HEK293 (cell line): ENCODE data around the gene BRMS1L.

Source experiments
- CTCF ChIA-PET: fragments of 350-600 bp; formaldehyde crosslinking; extraction: SDS; loops from one replicate; lab custom pipeline; 2021; ENCODE audit warnings: antibody characterized with exemption; lab: Yijun Ruan, JAX
- POLR2A ChIA-PET: fragments of 300-600 bp; formaldehyde crosslinking; extraction: SDS; loops from one replicate; lab custom pipeline; 2020; ENCODE audit warnings: antibody characterized with exemption, inconsistent platforms; lab: Yijun Ruan, JAX
- H3K27ac ChIP-seq: fragments of 200-500 bp; sonication (Bioruptor generic); 2 replicates; pipeline ENCODE4 v1.5.1; 2014; ENCODE audit warnings: low read depth, low read length, control low read depth, inconsistent platforms; ENCODE audit errors: extremely low read depth
- H3K36me3 ChIP-seq, 2 experiments: fragments of 200-500 bp in 1 of 2; sonication (Bioruptor generic) in 1 of 2; 1 replicate in 1 of 2; 2 replicates in 1 of 2; pipeline ENCODE4 v1.5.1; 2014 to 2017; ENCODE audit warnings: inconsistent platforms in 2 of 2, low read length in 2 of 2; ENCODE audit not compliant: control insufficient read depth in 2 of 2, insufficient read depth in 1 of 2
- H3K4me1 ChIP-seq: fragments of 200-500 bp; sonication (Bioruptor generic); 2 replicates; pipeline ENCODE4 v1.5.1; 2014; ENCODE audit warnings: mild to moderate bottlenecking, low read length, inconsistent platforms; ENCODE audit not compliant: control insufficient read depth, insufficient read depth
- H3K4me3 ChIP-seq: 2 replicates; pipeline ENCODE4 v1.5.1; 2011; ENCODE audit warnings: low read depth, mild to moderate bottlenecking, control low read depth, low read length, moderate library complexity
- H3K9me3 ChIP-seq: fragments of 200-500 bp; sonication (Bioruptor generic); 2 replicates; pipeline ENCODE4 v1.5.1; 2014; ENCODE audit warnings: low read depth, low read length, inconsistent platforms; ENCODE audit not compliant: control insufficient read depth, insufficient read depth
- GLI2 ChIP-seq: fragments of 450-650 bp; formaldehyde crosslinking; IDR thresholded peaks from 2 replicates; pipeline ENCODE4; 2017; ENCODE audit warnings: missing biosample characterization, missing genetic modification characterization, low read depth, borderline replicate concordance
- OSR2 ChIP-seq: fragments of 450-650 bp; formaldehyde crosslinking; IDR thresholded peaks from 2 replicates; pipeline ENCODE4 v1.5.1; 2016; ENCODE audit warnings: missing biosample characterization, missing genetic modification characterization
- SALL2 ChIP-seq: fragments of 450-650 bp; formaldehyde crosslinking; IDR thresholded peaks from 2 replicates; pipeline ENCODE4 v1.5.0; 2017; ENCODE audit warnings: missing biosample characterization, mild to moderate bottlenecking, missing genetic modification characterization, borderline replicate concordance
- SP2 ChIP-seq: fragments of 450-650 bp; formaldehyde crosslinking; IDR thresholded peaks from 2 replicates; pipeline ENCODE4 v1.5.1; 2016; ENCODE audit warnings: missing biosample characterization, missing genetic modification characterization
- YY1 ChIP-seq: fragments of 450-650 bp; formaldehyde crosslinking; IDR thresholded peaks from 2 replicates; pipeline ENCODE4 v1.5.1; 2018; ENCODE audit warnings: missing biosample characterization, missing genetic modification characterization
- YY2 ChIP-seq: fragments of 450-650 bp; formaldehyde crosslinking; IDR thresholded peaks from 2 replicates; pipeline ENCODE4 v1.5.1; 2016; ENCODE audit warnings: missing biosample characterization, missing genetic modification characterization
- ZBTB8A ChIP-seq: fragments of 450-650 bp; formaldehyde crosslinking; IDR thresholded peaks from 2 replicates; pipeline ENCODE4 v1.5.1; 2016; ENCODE audit warnings: missing biosample characterization, missing genetic modification characterization
- ZNF132 ChIP-seq: fragments of 450-650 bp; formaldehyde crosslinking; IDR thresholded peaks from 2 replicates; pipeline ENCODE4 v1.5.1; 2017; ENCODE audit warnings: missing biosample characterization, missing genetic modification characterization, borderline replicate concordance
- ZNF140 ChIP-seq: fragments of 450-650 bp; formaldehyde crosslinking; IDR thresholded peaks from 2 replicates; pipeline ENCODE4 v1.5.1; 2016; ENCODE audit warnings: missing biosample characterization, missing genetic modification characterization
- ZNF23 ChIP-seq: fragments of 450-650 bp; formaldehyde crosslinking; IDR thresholded peaks from 2 replicates; pipeline ENCODE4 v1.5.1; 2016; ENCODE audit warnings: missing biosample characterization, missing genetic modification characterization, borderline replicate concordance
- ZNF292 ChIP-seq: fragments of 450-650 bp; formaldehyde crosslinking; IDR thresholded peaks from 2 replicates; pipeline ENCODE4 v1.5.1; 2016; ENCODE audit warnings: low read depth, missing biosample characterization, missing genetic modification characterization, borderline replicate concordance
- ZNF423 ChIP-seq: fragments of 450-650 bp; formaldehyde crosslinking; IDR thresholded peaks from 2 replicates; pipeline ENCODE4 v1.5.1; 2016; ENCODE audit warnings: missing biosample characterization, missing genetic modification characterization
- ZSCAN16 ChIP-seq: fragments of 450-650 bp; formaldehyde crosslinking; IDR thresholded peaks from 2 replicates; pipeline ENCODE4 v1.5.1; 2016; ENCODE audit warnings: missing biosample characterization, missing genetic modification characterization
- TF ChIP-seq, protein P1 (sequence below): fragments of 450-650 bp; formaldehyde crosslinking; IDR thresholded peaks from 2 replicates; pipeline ENCODE4 v1.5.1; 2016; ENCODE audit warnings: missing biosample characterization, missing genetic modification characterization
- TF ChIP-seq, protein P2 (sequence below): fragments of 450-650 bp; formaldehyde crosslinking; IDR thresholded peaks from 2 replicates; pipeline ENCODE4 v1.5.1; 2017; ENCODE audit warnings: missing biosample characterization, mild to moderate bottlenecking, missing genetic modification characterization, moderate library complexity
- TF ChIP-seq, protein P3 (sequence below): fragments of 450-650 bp; formaldehyde crosslinking; IDR thresholded peaks from 2 replicates; pipeline ENCODE4 v1.5.1; 2016; ENCODE audit warnings: missing biosample characterization, missing genetic modification characterization

The BRMS1L gene

DNA sequence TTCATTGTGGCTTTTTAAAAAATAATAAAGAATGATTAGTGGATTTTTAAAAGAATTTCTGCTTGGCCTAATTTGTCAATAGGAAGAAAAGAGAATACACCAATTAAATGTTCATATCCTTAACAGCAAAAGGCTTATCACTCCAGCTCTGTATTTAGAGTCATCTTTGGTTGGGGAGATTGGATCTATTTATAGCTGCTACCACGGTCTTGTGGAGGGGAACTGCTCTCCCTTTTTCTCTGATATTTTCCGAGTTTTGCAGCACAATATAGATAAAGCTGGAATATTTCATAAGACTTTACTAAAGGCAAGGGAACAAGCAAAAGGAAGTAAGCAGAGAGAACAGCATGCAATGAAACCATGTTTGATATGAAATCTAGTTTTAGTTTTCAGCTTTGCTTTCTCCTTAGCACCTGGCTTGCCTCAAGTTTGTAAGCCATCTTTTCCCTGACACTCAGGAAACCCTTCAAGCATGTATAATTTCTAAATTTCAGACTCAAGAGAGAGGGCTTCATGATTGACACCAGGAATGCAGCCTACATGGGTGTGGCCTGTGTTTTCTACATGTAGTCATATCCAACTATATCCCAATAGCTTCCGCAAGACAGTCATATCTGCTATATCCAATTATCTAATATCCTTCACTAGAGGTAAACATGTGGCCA, 35.2 kb downstream of the BRMS1L start (continued):
- TF ChIP-seq ZNF132 (tag by site-specific recombination) (no peak), SALL2 (tag by site-specific recombination) (no peak)

DNA sequence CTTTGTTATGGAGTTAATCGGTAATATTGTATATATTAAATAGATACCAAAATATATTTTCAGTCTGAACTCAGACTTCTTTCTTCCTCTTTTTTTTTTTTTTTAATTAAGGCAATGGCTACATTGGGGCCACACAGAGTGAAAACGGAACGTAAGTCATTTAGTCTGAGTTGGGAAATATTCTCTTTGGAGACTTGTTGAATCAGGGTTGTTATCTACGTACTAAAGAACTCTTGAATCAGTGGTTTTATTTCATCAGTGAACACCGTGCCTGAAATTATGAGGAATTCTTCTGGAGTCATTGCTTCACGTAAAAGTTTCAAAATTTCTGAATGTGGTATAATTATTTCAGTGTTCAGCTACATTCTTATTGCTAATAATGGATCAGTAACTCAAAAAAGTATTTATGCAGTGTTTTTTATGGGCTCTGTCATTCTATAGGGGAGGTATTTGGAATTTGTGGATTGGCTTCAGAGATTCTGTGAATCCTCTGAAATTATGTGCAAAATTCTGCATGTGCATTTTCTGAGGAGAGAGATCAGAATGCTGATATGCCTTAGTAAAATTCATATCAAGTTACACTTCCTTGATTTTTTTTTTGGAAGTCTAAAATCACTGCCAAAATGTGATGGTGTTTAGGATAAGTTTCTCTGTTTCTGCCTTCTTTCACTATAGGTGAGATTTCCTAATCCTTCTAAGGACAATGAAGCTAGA, 39.6 kb downstream of the BRMS1L start:
- no peak overlapping the region for H3K27ac ChIP-seq
- CTCF ChIA-PET: interaction anchor here (0.6 to 0.7 kb wide), 2 partner anchors 43 to 65 kb away, joined by 3 read pairs; no protein-coding TSS in a partner anchor
- peaks cover 41 to 50% of the 10 kb centered on the region in 2 experiments for H3K36me3 ChIP-seq
- POLR2A ChIA-PET: no interaction called here
- H3K4me3 ChIP-seq: no peak overlapping the region
- H3K4me1 ChIP-seq: no peaks in the 10 kb centered on the region; the same call in 1 of the 2 replicates
- H3K9me3 ChIP-seq: no peaks in the 10 kb centered on the region
- TF ChIP-seq SP2 (tag by site-specific recombination): no peak
- no peak for TF ChIP-seq ZNF423 (tag by site-specific recombination)
- no peak for TF ChIP-seq OSR2
- no peak for TF ChIP-seq YY1 (tag by site-specific recombination)
- TF ChIP-seq GLI2 (tag by site-specific recombination): no peak
- no peak for TF ChIP-seq YY2 (tag by site-specific recombination)
- no peak for TF ChIP-seq ZNF140 (tag by site-specific recombination)
- TF ChIP-seq, protein P1, sequence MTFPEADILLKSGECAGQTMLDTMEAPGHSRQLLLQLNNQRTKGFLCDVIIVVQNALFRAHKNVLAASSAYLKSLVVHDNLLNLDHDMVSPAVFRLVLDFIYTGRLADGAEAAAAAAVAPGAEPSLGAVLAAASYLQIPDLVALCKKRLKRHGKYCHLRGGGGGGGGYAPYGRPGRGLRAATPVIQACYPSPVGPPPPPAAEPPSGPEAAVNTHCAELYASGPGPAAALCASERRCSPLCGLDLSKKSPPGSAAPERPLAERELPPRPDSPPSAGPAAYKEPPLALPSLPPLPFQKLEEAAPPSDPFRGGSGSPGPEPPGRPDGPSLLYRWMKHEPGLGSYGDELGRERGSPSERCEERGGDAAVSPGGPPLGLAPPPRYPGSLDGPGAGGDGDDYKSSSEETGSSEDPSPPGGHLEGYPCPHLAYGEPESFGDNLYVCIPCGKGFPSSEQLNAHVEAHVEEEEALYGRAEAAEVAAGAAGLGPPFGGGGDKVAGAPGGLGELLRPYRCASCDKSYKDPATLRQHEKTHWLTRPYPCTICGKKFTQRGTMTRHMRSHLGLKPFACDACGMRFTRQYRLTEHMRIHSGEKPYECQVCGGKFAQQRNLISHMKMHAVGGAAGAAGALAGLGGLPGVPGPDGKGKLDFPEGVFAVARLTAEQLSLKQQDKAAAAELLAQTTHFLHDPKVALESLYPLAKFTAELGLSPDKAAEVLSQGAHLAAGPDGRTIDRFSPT (tag by site-specific recombination): no peak
- TF ChIP-seq, protein P2, sequence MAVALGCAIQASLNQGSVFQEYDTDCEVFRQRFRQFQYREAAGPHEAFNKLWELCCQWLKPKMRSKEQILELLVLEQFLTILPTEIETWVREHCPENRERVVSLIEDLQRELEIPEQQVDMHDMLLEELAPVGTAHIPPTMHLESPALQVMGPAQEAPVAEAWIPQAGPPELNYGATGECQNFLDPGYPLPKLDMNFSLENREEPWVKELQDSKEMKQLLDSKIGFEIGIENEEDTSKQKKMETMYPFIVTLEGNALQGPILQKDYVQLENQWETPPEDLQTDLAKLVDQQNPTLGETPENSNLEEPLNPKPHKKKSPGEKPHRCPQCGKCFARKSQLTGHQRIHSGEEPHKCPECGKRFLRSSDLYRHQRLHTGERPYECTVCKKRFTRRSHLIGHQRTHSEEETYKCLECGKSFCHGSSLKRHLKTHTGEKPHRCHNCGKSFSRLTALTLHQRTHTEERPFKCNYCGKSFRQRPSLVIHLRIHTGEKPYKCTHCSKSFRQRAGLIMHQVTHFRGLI (tag by site-specific recombination): no peak

DNA sequence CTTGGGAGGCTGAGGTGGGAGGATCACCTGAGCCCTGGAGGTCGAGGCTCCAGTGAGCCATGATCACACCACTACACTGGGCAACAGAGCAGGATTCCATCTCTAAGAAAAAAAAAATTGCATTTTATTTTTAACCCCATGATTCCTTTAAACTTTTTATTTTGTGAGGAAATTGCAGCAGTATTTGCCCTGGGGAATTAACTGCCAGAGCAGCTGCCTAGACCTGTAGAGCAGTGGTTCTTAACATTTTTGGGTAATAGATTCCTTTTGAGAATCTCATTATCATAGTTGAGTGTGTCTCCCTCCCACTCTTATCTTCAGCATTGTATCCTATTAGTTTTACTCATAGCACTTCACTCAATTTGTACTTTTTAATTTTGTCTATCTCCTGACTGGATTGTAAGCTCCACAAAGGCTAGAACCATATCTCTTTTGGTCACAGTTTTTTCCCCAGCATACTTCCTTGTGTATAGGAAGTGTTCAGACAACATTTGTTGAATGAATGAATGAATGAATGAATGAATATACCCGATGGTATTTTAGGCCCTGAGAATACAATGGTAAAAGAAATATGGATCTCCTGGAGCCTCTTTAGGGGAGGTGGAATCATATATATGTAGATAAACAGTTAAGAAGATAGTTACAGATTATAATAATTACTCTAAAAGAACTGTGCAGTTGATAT, 40.6 kb downstream of the BRMS1L start:
- no peak overlapping the region for H3K27ac ChIP-seq
- H3K4me1 ChIP-seq: no peaks in the 10 kb centered on the region; the same call in 1 of the 2 replicates
- peaks cover 41 to 48% of the 10 kb centered on the region in 2 experiments for H3K36me3 ChIP-seq
- no peak overlapping the region for H3K4me3 ChIP-seq
- CTCF ChIA-PET: interaction anchor here (0.6 kb wide), 1 partner anchor 195 kb away, joined by 3 read pairs; no protein-coding TSS in a partner anchor
- H3K9me3 ChIP-seq: no peaks in the 10 kb centered on the region
- POLR2A ChIA-PET: no interaction called here
- no peak for TF ChIP-seq ZNF292 (tag by site-specific recombination)
- TF ChIP-seq ZSCAN16 (tag by site-specific recombination): 0 out of 2 replicates have a peak, but pooled peaks have one; percentile 50
- no peak for TF ChIP-seq ZBTB8A
- TF ChIP-seq, protein P3, sequence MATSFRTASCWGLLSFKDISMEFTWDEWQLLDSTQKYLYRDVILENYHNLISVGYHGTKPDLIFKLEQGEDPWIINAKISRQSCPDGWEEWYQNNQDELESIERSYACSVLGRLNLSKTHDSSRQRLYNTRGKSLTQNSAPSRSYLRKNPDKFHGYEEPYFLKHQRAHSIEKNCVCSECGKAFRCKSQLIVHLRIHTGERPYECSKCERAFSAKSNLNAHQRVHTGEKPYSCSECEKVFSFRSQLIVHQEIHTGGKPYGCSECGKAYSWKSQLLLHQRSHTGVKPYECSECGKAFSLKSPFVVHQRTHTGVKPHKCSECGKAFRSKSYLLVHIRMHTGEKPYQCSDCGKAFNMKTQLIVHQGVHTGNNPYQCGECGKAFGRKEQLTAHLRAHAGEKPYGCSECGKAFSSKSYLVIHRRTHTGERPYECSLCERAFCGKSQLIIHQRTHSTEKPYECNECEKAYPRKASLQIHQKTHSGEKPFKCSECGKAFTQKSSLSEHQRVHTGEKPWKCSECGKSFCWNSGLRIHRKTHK (tag by site-specific recombination): no peak
- TF ChIP-seq ZNF23 (tag by site-specific recombination): no peak
